PC-3 (cell line): Measurements from ENCODE around the gene GJB5.

Experiments
- CTCF ChIP-seq: fragments of 300-600 bp; sonication (generic); conservative IDR thresholded peaks from 2 replicates; pipeline ENCODE4 v1.5.1; 2017; ENCODE audit warnings: antibody characterized with exemption, low read depth, mild to moderate bottlenecking, low read length
- EZH2 ChIP-seq: fragments of 300-600 bp; sonication (generic); IDR thresholded peaks from one replicate; pipeline ENCODE4 v1.6.1; 2017; ENCODE audit warnings: antibody characterized with exemption, mild to moderate bottlenecking, low read length; ENCODE audit not compliant: unreplicated experiment
- EZH2phosphoT487 ChIP-seq: fragments of 300-600 bp; sonication (generic); IDR thresholded peaks from 2 replicates; pipeline ENCODE4 v1.6.1; 2018; ENCODE audit warnings: mild to moderate bottlenecking, antibody characterized with exemption, low read length, borderline replicate concordance

GRCh38 chr1:34757386-34757785 is 2.5 kb downstream of the GJB5 start:
- TF ChIP-seq CTCF = no peak
- TF ChIP-seq EZH2 = no peak
- no peak for TF ChIP-seq EZH2phosphoT487
